Heart left ventricle (tissue), 16 donors: ENCODE data around the gene ULK4. TPM values are rescaled to one million over a fixed set of nuclear protein-coding genes. Genes with fewer than 3 reads are reported as not detected.

Experiments
- ATAC-seq, 4 donors: fragments of 200-7000 bp; cut with Tn5 transposase; one replicate each; pipeline ENCODE4 v1.9.1; 2020 to 2022; ENCODE audit warnings: moderate library complexity in 4 of 4, mild to moderate bottlenecking in 3 of 4, moderate number of reproducible peaks in 1 of 4
- DNase-seq, 5 donors: peaks; one replicate each; pipeline ENCODE4 v3.0.0-alpha.2; 2020
- H3K27ac ChIP-seq, 12 donors: fragments of 200-600 bp; sonication (generic) in 4 of 12; one replicate each; pipeline versions ENCODE4 v1.5.0 to v1.8.0; 2016 to 2022; ENCODE audit warnings: mild to moderate bottlenecking in 2 of 12
- H3K27me3 ChIP-seq, 9 donors: fragments of 200-600 bp; sonication (generic) in 2 of 9; one replicate each; pipeline versions ENCODE4 v1.5.1 to v1.8.0; 2016 to 2022; ENCODE audit warnings: mild to moderate bottlenecking in 3 of 9
- H3K36me3 ChIP-seq, 9 donors: fragments of 200-600 bp; sonication (generic) in 2 of 9; one replicate each; pipeline versions ENCODE4 v1.5.0 to v1.8.0; 2018 to 2022; ENCODE audit warnings: mild to moderate bottlenecking in 2 of 9
- H3K4me1 ChIP-seq, 12 donors: fragments of 200-600 bp; sonication (generic) in 4 of 12; one replicate each; pipeline versions ENCODE4 v1.5.0 to v1.8.0; 2016 to 2022; ENCODE audit warnings: mild to moderate bottlenecking in 3 of 12
- H3K4me3 ChIP-seq, 12 donors: fragments of 200-600 bp; sonication (generic) in 4 of 12; one replicate each; pipeline versions ENCODE4 v1.5.0 to v1.8.0; 2017 to 2022; ENCODE audit warnings: mild to moderate bottlenecking in 9 of 12, moderate library complexity in 4 of 12
- H3K9me3 ChIP-seq, 12 donors: fragments of 200-600 bp; sonication (generic) in 4 of 12; one replicate each; pipeline versions ENCODE4 v1.5.0 to v1.8.0; 2016 to 2022; ENCODE audit warnings: mild to moderate bottlenecking in 1 of 12
- CTCF ChIP-seq, 12 donors: fragments of 200-600 bp; sonication (generic) in 4 of 12; IDR thresholded peaks; one replicate each; pipeline versions ENCODE4 v1.5.0 to v1.8.0; 2018 to 2022; ENCODE audit warnings: antibody characterized with exemption in 12 of 12, mild to moderate bottlenecking in 5 of 12
- POLR2A ChIP-seq, 2 donors: fragments of 450-650 bp; IDR thresholded peaks; one replicate each; pipeline ENCODE4 v1.6.1; 2017; ENCODE audit warnings: antibody characterized with exemption in 2 of 2, mild to moderate bottlenecking in 2 of 2, moderate library complexity in 2 of 2
- WGBS, 4 donors: extraction: QIAGEN DNeasy Blood & Tissue Kit in 2 of 4; methylation state at CpG; one replicate each; pipeline versions ENCODE4 v1.1.5 to v1.1.7; 2013 to 2018; 5-methylcytosine and 5-hydroxymethylcytosine counted together
- intact Hi-C, 10 donors: fragments of 100-400 bp; cut with DNase I; formaldehyde crosslinking; loops; one replicate each; pipeline versions ENCODE4 v1.11.1 to v1.14.2; 2022
- polyA plus RNA-seq, 2 donors: library from polyadenylated mRNA; stranded (reverse); fragments of 200-250 nt; gene quantifications; one replicate each; pipeline ENCODE4 v1.2.3, GENCODE V29; 2013
- total RNA-seq, 9 donors: library from RNA; depleted of rRNA in 2 of 9; stranded (reverse); fragments of >200 nt in 2 of 9; fragmentation: NEBNext Ultra II Directional in 3 of 9; extraction: Animal tissue kit (Norgen Biotek cat#: 25700) in 3 of 9; gene quantifications; one replicate each; pipeline versions ENCODE4 v1.1.0 to v1.2.4, GENCODE V29; 2016 to 2023
- donor health status: ischemic (EF 13 %, LVEDD 7.1; RV severe dilation, severe dysfunction).
- donor health status: healthy with polysubstance abuse.
- donor health status: DM: no; HTN: yes; CAD: no.
- donor health status: DM: no; HTN: no; CAD: no.
- donor health status: ischemic (EF 25% LVEDD 6.9; RV normal size, moderate dysfunction).
- donor health status: ischemic (EF 25% LVEDD 5.7; RV mildly dilated, moderate dysfunction).
- donor health status: healthy.
- donor health status: DM: yes; HTN: yes; CAD: no.
- donor health status: ischemic (EF 35%, LVEDD 5.7; RV mildly dilated, moderate dysfunction).
- donor health status: nonischemic (EF 11% LVEDD 7.7; RV severe dilation, severe dysfunction).
- donor health status: DM: yes; HTN: yes; CAD: no.
- donor health status: PGD.
- donor health status: ischemic (EF 29% LVEDD 5.4; RV normal size, mild dysfunction).
- donor health status: nonischemic (EF 23%, LVEDD 6.1; RV moderate dilation, normal function).

ULK4 gene
- total and polyA plus RNA-seq, 11 donors: 0.91 to 6.1 (median 2.1) TPM

- DNase-seq: no peak
- Histone ChIP-seq H3K27me3 (no peaks in the 10 kb centered on the region), H3K27ac (no peak overlapping the region), H3K36me3 (no peaks in the 10 kb centered on the region), H3K4me3 (no peak overlapping the region), H3K4me1 (no peaks in the 10 kb centered on the region), H3K9me3 (no peaks in the 10 kb centered on the region)
- WGBS, 4 donors: 78 to 93% (median 89%) methylated on average over 2 of the region's 2 CpGs
- ATAC-seq: no peak
- intact Hi-C loops: no loop called here
- TF ChIP-seq CTCF (IDR thresholded peaks at IDR 0.05) (no peak), POLR2A (IDR thresholded peaks at IDR 0.05) (no peak)
Observed at GRCh38 chr3:41296556-41296955, 665.3 kb downstream of the ULK4 start.

- TF ChIP-seq POLR2A (IDR thresholded peaks at IDR 0.05): no peak
- no peak for TF ChIP-seq CTCF (IDR thresholded peaks at IDR 0.05)
- Histone ChIP-seq H3K27ac (no peak overlapping the region), H3K4me1 (no peaks in the 10 kb centered on the region), H3K36me3 (no peaks in the 10 kb centered on the region), H3K9me3 (no peaks in the 10 kb centered on the region), H3K27me3 (no peaks in the 10 kb centered on the region), H3K4me3 (no peak overlapping the region)
- DNase-seq (no peak), ATAC-seq (no peak)
- intact Hi-C loops: no loop called here
- WGBS, 4 donors: 60 to 90% (median 83%) methylated on average over 3 of the region's 3 CpGs
Observed at GRCh38 chr3:41295740-41296139, 666.2 kb downstream of the ULK4 start.

- ATAC-seq (no peak), DNase-seq (no peak)
- 31 to 89% (median 73%) methylated on average over 1 of the region's 1 CpG for WGBS, 4 donors
- TF ChIP-seq POLR2A (IDR thresholded peaks at IDR 0.05) (no peak), CTCF (IDR thresholded peaks at IDR 0.05) (no peak)
- H3K9me3 ChIP-seq: no peaks in the 10 kb centered on the region
- no peak overlapping the region for H3K4me3 ChIP-seq
- intact Hi-C loops: no loop called here
- no peaks in the 10 kb centered on the region for H3K4me1 ChIP-seq
- H3K36me3 ChIP-seq: no peaks in the 10 kb centered on the region
- H3K27ac ChIP-seq: no peak overlapping the region
- H3K27me3 ChIP-seq: no peaks in the 10 kb centered on the region
Observed at GRCh38 chr3:41293169-41293681, 668.7 kb downstream of the ULK4 start.

GRCh38 chr3:41290736-41291135 lies 671.2 kb downstream of the ULK4 start:
- Histone ChIP-seq H3K27me3 (no peaks in the 10 kb centered on the region), H3K4me1 (peaks cover 0 to 6% (median 0%) of the 10 kb centered on the region in 12 donors), H3K9me3 (no peaks in the 10 kb centered on the region), H3K4me3 (no peak overlapping the region), H3K36me3 (no peaks in the 10 kb centered on the region), H3K27ac (no peak overlapping the region)
- 87 to 92% (median 89%) methylated on average over 4 of the region's 4 CpGs for WGBS, 4 donors
- no peak for TF ChIP-seq POLR2A (IDR thresholded peaks at IDR 0.05)
- TF ChIP-seq CTCF (IDR thresholded peaks at IDR 0.05): no peak
- no peak for DNase-seq
- ATAC-seq: no peak
- intact Hi-C loops: no loop called here
